HepG2 (cell line): ENCODE data around the gene PEPD. TPM values are rescaled to one million over a fixed set of nuclear protein-coding genes. Genes with fewer than 3 reads are reported as not detected.
A peak's percentile ranks its signal among the peaks of the same experiment; 100 is the strongest.

Experiments used
- CREM ChIP-seq, 2 experiments: sonication (generic) in 1 of 2; formaldehyde crosslinking in 1 of 2; IDR thresholded peaks; 2 replicates each; pipeline versions ENCODE4 v1.4.0 to v1.6.1; 2016 to 2020; ENCODE audit warnings: antibody characterized with exemption in 1 of 2, mild to moderate bottlenecking in 1 of 2, missing genetic modification reagents in 1 of 2
- DNMT1 ChIP-seq: sonication (generic); formaldehyde crosslinking; IDR thresholded peaks from 2 replicates; pipeline ENCODE4 v1.5.1; 2020; ENCODE audit warnings: mild to moderate bottlenecking, missing genetic modification reagents
- FUBP1 ChIP-seq: sonication (generic); formaldehyde crosslinking; IDR thresholded peaks from 2 replicates; pipeline ENCODE4 v1.5.1; 2020; ENCODE audit warnings: missing genetic modification reagents, mild to moderate bottlenecking, borderline replicate concordance
- KIAA2018 ChIP-seq: sonication (generic); formaldehyde crosslinking; IDR thresholded peaks from 2 replicates; pipeline ENCODE4 v1.5.0; 2020; ENCODE audit warnings: mild to moderate bottlenecking, missing genetic modification reagents, borderline replicate concordance
- NR2F6 ChIP-seq, 2 experiments: IDR thresholded peaks; 2 replicates each; pipeline ENCODE4 v1.6.1; 2016; ENCODE audit warnings: antibody characterized with exemption in 1 of 2, mild to moderate bottlenecking in 1 of 2
- ONECUT2 ChIP-seq: sonication (generic); formaldehyde crosslinking; IDR thresholded peaks from 2 replicates; pipeline ENCODE4 v1.4.0; 2020; ENCODE audit warnings: missing genetic modification reagents
- SAP130 ChIP-seq: IDR thresholded peaks from 2 replicates; pipeline ENCODE4 v1.6.1; 2016; ENCODE audit warnings: low read depth
- XBP1 ChIP-seq: sonication (generic); formaldehyde crosslinking; IDR thresholded peaks from 2 replicates; pipeline ENCODE4 v1.5.0; 2020; ENCODE audit warnings: missing genetic modification reagents
- ZBTB26 ChIP-seq: IDR thresholded peaks from 2 replicates; pipeline ENCODE4 v1.6.1; 2016; ENCODE audit warnings: missing compliant biosample characterization, missing genetic modification reagents, borderline replicate concordance
- ZBTB46 ChIP-seq: sonication (generic); formaldehyde crosslinking; IDR thresholded peaks from 2 replicates; pipeline ENCODE4 v1.4.0; 2020; ENCODE audit warnings: mild to moderate bottlenecking, missing genetic modification reagents, borderline replicate concordance
- ZNF232 ChIP-seq: sonication (generic); formaldehyde crosslinking; IDR thresholded peaks from 2 replicates; pipeline ENCODE4 v1.4.0; 2020; ENCODE audit warnings: missing genetic modification reagents, borderline replicate concordance
- ZNF331 ChIP-seq: sonication (generic); formaldehyde crosslinking; IDR thresholded peaks from 2 replicates; pipeline ENCODE4 v1.4.0; 2020; ENCODE audit warnings: missing genetic modification reagents
- ZNF383 ChIP-seq: sonication (generic); formaldehyde crosslinking; IDR thresholded peaks from 2 replicates; pipeline ENCODE4 v1.4.0; 2020; ENCODE audit warnings: missing genetic modification reagents, mild to moderate bottlenecking, borderline replicate concordance
- ZNF761 ChIP-seq: sonication (generic); formaldehyde crosslinking; conservative IDR thresholded peaks from 2 replicates; pipeline ENCODE4 v1.4.0; 2020; ENCODE audit warnings: mild to moderate bottlenecking, missing genetic modification reagents
- polyA plus RNA-seq, 8 experiments: library from polyadenylated mRNA; depleted of rRNA in 3 of 8; stranded (reverse) in 7 of 8; unstranded in 1 of 8; fragments of >200 nt; fragmentation: Illumina TruSeq in 4 of 8; extraction: Trizol in 4 of 8; gene quantifications; 2 replicates each; pipeline versions ENCODE4 v1.2.1 to v1.2.3, GENCODE V29; 2011 to 2016; ENCODE audit warnings: low read depth in 4 of 8, missing spikeins in 1 of 8, mixed read lengths in 1 of 8; ENCODE audit not compliant: insufficient read depth in 1 of 8
- total RNA-seq, 5 experiments: library from RNA; depleted of rRNA; stranded (reverse); fragments of >200 nt; fragmentation: Illumina TruSeq; extraction: Trizol; gene quantifications; 2 replicates each; pipeline ENCODE4 v1.2.3, GENCODE V29; 2016; ENCODE audit warnings: low read depth in 1 of 5

The PEPD gene
- total and polyA plus RNA-seq, 2 of the 13 experiments (the other 11 are each of a cell fraction or from before 2014, with no cell fraction given): 60.7 to 75.1 TPM

- TF ChIP-seq KIAA2018 (CRISPR knock-in tag): no peak
- TF ChIP-seq XBP1 (CRISPR knock-in tag): no peak
- TF ChIP-seq ZBTB46: no peak
- TF ChIP-seq ZNF761 (CRISPR knock-in tag): 0 out of 2 replicates have a peak, but pooled peaks have one; percentile 49
- TF ChIP-seq ZNF383: no peak
- TF ChIP-seq DNMT1: peak; percentile 77; the same call in 1 of the 2 replicates
- 0 out of 2 replicates have a peak, but pooled peaks have one; percentile 43 for TF ChIP-seq ZBTB26 (CRISPR knock-in tag)
- TF ChIP-seq NR2F6 (IDR thresholded peaks at IDR 0.05): no peak
- TF ChIP-seq NR2F6 (CRISPR knock-in tag; IDR thresholded peaks at IDR 0.05): 0 out of 2 replicates have a peak, but pooled peaks have one; percentile 16
- TF ChIP-seq CREM (IDR thresholded peaks at IDR 0.05): no peak
- no peak for TF ChIP-seq CREM (CRISPR knock-in tag; IDR thresholded peaks at IDR 0.05)
- no peak for TF ChIP-seq ONECUT2 (CRISPR knock-in tag)
- peak; percentile 92 for TF ChIP-seq SAP130 (CRISPR knock-in tag)
- no peak for TF ChIP-seq ZNF232 (CRISPR knock-in tag)
- TF ChIP-seq FUBP1 (CRISPR knock-in tag): peak; percentile 52; the same call in 1 of the 2 replicates
- TF ChIP-seq ZNF331 (CRISPR knock-in tag): no peak; the same call in 1 of the 2 replicates
Observed at GRCh38 chr19:33521480-33522370, at the start of gene PEPD (continued).
